Hematopoietic multipotent progenitor cell treated with erythropoietin and hydrocortisone succinate and interleukin-3 and kit ligand, for 6 days (in vitro differentiated cells): ENCODE results near the gene SEMA4C.

Experiments used
- DNase-seq: peaks from one replicate; pipeline ENCODE4 v3.0.0-alpha.2; 2015

SEMA4C gene

DNA sequence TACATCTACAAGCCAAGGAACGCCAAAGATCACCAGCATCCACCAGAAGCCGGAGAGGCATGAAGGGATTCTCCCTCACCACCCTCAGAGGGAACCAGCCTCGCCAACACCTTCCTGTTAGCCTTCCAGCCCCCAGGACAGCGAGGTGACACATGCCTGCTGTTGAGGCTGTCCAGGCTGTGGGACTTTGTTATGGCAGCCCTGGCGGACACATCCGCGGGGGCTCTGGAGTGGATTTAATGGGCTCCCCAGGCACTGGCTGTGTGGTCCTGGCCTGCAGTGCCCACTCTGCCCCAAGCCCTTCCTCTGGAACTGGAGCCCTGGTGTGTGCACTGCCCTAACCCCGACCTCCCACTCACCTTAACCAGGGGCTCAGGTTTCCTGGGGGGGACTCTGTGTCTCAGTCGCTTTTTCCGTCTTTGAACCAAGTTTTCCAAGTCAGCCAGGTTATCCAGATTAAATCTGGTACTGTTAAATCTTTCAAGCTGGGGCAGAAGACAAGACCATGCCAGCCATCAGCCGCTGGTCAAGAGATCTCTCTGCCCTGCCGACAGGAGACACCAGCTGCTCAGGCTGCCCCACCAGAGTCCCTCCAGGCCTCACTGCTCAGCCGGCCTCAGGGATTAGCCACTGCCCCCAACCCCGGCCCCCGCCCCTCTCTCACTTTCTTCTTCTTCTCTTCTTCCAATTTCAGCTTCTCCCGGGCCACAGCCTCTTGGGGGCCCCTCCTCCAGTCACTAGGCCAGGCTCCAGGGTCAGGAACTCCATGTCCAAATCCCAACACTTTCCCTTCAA, 28.0 kb downstream of the SEMA4C start:
- DNase-seq, result no peak

DNA sequence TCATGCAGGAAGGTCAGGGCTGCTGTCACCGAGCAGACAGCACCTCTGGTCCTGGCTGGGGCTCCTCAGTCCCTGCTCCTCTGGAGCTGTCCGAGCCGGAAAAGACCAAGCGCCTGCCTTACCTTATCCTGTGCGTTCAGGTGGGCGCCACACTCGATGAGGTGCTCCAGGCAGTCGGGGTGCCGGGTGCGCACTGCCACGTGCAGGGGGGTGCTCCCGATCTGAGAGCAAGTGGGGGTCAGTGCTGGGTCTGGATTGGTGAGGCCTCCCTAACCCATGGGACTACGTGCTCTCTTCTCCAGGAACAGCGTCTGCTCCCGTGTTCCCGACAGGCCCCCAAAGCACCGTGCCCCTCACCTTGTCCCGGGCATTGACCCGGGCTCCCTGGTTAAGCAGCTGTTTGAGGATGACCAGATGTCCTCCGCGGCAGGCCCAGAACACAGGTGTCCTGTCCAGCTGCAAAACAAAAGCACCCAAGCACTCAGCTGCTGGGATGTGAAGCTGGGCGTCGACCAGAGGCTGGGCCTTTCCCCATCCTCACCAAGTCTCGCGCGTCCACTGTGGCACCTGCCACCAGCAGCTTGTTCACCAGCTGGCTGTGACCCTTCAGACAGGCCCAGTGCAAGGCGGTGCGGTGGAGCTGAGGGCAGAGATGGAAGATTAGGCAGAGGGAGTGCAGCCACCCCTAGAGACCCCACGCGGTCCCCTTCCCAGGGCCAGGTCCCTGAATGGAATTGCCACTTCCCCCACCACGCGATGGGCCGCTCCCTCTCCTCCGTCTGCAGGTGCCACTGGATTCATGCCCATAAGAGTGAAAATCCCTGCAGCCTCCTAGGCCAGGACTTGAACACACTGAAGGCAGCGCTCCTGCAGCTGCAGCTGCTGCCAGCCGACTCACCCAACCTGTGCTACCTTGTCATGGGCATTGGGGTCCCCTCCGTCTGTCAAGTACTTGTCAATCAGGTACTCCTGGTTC, 29.7 kb downstream of the SEMA4C start:
- DNase-seq, result no peak

DNA sequence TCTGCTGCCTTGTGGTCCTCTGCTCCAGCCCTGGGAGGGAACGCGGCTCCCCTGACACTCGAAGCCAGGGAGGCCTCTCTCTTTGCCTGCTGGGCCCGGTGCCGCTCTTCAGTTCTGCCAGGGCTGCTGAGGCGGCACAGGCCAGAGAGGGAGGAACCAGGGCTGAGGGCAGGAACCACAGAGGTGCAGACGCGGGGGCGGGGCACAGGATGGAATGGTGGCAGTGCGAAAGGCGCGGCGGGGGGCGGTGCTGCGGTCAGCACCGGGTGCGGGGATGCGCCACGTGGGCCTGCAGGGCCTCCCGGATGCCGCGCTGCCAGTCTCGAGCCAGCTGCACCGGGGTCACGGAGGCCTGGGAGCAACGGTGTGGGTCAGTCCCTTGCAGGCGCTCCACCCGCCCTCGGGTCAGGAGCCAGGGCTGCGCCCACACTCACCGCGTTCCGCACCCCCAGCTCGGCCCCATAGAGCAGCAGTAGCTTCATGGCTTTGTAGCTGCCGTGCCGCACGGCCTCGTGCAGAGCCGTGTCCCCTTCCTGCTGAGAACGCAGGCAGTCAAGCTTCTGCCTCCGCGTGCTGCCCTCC, 30.5 kb downstream of the SEMA4C start:
- DNase-seq, result peak; percentile 90

GRCh38 chr2:96838345-96839292, 31.3 kb downstream of the SEMA4C start:
- DNase-seq, result no peak

DNA sequence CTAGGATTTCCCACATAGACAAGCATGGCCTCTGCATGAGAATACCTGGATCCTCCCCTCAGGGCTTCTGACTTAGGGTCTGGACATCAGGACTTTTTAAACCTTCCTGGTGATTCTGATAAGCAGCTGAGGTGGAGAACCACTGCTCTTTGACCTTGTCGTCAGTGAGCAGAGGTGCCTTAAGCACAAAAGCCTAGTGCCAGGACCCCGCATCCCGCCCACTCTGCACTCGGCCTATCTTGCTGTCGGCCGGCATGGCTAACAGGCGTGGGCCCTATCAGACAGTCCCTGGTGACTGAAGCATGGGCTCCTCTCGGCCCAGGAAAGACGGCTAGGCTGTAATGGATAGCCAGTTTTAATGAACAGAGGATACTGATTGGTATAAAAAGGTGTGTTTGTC, 32.3 kb downstream of the SEMA4C start:
- no peak for DNase-seq

- DNase-seq, result no peak
These were observed 34.0 kb downstream of the SEMA4C start for GRCh38 chr2:96835830-96836229.

GRCh38 chr2:96832754-96833507, 36.9 kb downstream of the SEMA4C start:
- DNase-seq, result no peak

GRCh38 chr2:96832408-96832753, 37.5 kb downstream of the SEMA4C start:
- no peak for DNase-seq

DNA sequence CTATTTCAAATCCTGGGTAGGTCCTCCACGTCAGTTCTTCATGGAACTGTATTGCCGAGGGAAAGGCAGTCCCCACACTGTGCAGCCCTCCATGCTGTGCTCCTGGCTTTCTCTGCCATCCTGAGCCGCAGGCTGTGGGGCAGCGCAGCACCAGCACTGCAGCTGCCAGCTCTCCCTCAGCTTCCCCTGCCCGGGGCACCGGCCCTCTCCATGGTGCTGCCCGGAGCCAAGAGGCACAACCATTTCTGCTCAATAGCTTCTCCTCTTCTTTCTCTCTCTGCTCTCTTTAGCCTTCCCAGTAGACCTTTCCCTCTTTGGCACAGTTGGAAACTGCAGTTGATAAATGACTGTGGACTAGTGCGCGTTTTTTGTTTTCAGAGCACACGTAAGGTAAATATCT, 38.2 kb downstream of the SEMA4C start:
- DNase-seq, result no peak

DNA sequence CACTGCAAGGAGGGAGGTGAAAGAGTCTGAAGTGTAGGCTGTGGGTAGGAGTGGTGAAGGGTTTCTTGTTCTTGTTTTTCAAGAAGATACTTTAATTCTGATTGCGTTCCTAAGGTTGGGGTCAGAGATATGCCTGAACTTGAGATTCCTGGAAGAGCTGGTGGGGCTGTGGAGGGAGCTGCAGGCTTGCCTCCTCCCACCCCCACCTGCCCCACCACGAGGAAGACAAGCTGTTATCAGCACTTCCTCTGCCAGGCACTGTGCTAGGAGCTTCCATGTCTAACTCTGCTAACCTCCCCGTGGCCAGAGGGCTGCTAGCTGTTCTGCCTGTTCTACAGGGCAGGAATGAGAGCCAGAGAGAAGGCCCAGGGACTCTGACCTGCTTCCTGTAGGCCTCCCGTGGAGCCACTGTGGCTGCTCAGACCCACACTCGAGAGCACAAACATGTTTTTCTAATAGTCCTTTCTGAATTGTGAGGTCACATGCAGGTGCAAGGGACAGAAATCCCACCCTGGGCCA, 39.8 kb downstream of the SEMA4C start:
- DNase-seq, result peak; percentile 65

- DNase-seq, result no peak
These were observed 41.0 kb downstream of the SEMA4C start for GRCh38 chr2:96828874-96829273.

DNA sequence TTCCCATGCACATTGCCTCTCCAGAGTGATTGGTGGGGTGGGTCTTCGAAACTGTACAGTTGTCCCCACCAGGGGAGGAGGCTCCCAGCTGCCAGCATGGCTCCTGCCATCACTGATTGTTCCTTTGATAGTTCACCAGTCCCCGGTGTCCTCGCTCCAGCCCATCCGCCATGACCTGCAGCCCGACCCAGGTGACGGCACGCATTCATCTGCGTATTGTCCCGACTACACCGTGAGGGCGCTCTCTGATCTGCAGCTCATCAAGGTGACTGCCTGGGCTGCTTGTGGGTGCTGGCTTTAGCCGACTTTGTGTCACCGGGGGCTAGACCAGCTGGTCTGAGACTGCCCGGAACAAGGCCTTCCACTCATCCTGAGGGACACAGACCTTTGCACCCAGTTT, 41.4 kb downstream of the SEMA4C start:
- no peak for DNase-seq

DNA sequence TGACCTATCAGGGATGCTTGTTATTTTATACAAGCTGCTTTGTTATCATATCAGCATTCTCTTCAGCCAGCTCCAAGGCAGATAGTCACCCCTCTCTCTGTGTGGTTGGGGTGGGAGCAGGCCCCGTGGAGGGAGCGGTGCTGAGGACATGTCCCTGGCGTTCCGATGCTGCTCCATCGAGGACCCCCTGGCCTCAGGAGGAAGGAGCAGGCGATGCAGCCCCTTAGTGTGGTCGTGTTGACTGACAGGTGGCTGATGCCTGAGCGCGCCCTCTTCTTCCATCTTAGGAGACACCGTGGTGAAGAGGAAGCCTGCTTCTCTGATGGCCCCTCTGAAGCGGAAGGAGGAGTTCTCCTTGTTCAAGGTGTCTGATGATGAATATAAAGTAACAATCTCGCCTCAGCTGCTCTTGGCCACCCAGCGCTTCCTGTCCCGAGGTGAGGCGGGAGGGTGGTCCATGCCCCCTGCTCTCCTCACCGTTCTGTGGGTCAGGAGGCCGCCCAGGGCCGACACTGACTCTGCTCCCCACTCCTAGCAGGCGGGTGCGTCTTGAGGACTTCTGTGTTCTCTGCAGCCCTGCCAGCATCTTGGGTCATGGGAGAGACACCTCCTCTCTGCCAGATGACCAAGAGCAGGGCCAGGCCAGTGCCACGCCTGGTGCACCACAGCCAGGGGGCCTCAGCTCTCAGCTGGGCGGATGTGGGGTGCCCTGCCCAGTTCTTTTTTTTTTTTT, 43.2 kb downstream of the SEMA4C start:
- no peak for DNase-seq

GRCh38 chr2:96825057-96825456, 44.8 kb downstream of the SEMA4C start:
- DNase-seq, result no peak

GRCh38 chr2:96824079-96824870, 45.6 kb downstream of the SEMA4C start:
- no peak for DNase-seq

GRCh38 chr2:96823198-96823597, 46.7 kb downstream of the SEMA4C start:
- DNase-seq, result no peak

DNA sequence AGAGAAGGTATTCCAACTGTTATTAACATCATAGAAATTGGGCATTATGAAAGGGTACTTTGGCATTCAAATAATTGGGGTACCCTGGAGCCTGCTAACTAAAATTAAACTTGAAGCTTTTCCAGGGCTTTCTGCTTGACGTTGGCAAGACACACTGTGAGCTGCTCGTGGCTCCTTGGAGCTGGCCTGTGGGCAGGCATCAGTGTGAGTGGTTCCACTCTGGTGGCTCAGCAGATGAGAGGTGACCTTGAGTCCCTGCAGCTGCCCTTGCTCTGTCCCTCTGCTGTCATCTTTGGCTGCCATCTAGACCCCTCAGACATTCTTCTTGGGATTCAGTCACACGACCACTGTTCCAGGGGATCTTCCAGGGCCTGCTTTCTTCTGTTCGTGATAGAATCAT, 47.1 kb downstream of the SEMA4C start:
- DNase-seq, result no peak

DNA sequence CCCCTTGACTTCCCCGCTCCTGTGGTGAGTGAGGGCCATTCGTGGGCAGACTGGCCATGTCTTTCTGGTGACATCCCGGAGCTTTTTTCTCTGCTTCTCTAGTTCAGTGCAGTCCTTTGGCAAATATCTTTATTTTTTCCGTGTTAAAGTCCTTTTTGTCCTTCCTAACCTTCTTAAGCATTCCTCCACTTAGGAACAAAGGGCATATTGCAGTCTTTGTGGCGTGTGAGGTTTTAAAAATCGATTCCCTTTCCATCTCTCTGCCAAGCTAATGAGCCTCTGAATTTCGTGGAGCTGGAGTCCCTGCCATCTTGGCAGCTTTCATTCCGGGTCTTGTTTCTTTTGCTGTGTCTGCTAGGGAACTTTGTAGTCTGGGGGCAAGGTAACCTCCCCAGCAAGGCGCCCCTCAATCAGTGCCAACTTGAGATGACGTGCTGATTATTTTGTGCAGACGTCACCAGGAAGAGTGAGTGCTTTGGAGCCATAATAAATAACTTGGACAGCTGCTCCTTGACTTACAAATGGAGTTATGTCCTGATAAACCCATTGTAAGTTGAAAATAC, 48.7 kb downstream of the SEMA4C start:
- DNase-seq, result no peak

DNA sequence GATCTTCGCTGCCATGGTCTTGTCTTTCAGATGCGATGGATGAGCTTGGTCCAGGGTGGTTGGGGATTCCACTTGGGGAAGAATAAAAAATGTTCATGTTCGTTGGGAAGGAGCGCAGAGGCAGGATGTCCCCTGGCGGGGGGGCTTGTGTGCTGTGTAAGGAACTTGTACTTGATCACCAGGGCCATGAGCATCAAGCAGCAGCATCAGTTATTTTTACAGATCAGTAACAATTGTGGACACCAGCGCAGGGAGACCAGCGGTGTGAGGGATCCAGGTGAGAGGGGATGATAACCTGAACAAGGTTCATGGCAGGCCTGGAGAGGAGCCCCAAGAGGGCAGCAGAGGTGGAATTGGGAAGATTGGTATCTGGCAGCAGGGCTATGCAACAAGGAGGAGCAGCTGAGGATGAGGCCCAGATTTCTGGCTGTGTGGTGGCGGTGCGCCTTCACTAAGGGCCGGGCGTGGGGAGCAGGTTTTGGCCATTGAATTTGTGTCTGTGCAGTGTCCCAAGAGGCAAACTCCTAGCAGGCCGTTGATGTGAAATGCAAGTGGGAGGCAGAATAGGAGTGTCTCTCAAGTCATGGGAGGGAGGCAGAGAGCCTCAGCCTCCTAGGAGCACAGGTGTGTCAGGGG, 49.9 kb downstream of the SEMA4C start:
- no peak for DNase-seq
